Mesenchymal stem cell (in vitro differentiated cells and primary cell): ENCODE measurements around the gene PER3.

Experiments
- DNase-seq: peaks from one replicate; pipeline ENCODE4 v3.0.0-alpha.2; 2013
- H2AFZ ChIP-seq: one replicate; pipeline ENCODE4 v1.6.1; 2013; ENCODE audit warnings: low read depth, mild to moderate bottlenecking, control low read depth, inconsistent platforms, low read length, moderate library complexity
- H2AK5ac ChIP-seq: 2 replicates; pipeline ENCODE4 v1.6.1; 2013; ENCODE audit warnings: low read length, moderate library complexity, mild to moderate bottlenecking, inconsistent platforms; ENCODE audit not compliant: severe bottlenecking
- H2BK120ac ChIP-seq: one replicate; pipeline ENCODE4 v1.6.1; 2013; ENCODE audit warnings: low read depth, mild to moderate bottlenecking, inconsistent platforms, low read length, moderate library complexity
- H2BK12ac ChIP-seq, 2 experiments: one replicate each; pipeline ENCODE4 v1.6.1; 2013; ENCODE audit warnings: inconsistent platforms in 2 of 2, low read length in 2 of 2, mild to moderate bottlenecking in 2 of 2, moderate library complexity in 2 of 2, control low read depth in 1 of 2
- H2BK15ac ChIP-seq: one replicate; pipeline ENCODE4 v1.6.1; 2013; ENCODE audit warnings: mild to moderate bottlenecking, low read depth, inconsistent platforms; ENCODE audit not compliant: poor library complexity, severe bottlenecking
- H2BK5ac ChIP-seq: 2 replicates; pipeline ENCODE4 v1.6.1; 2013; ENCODE audit warnings: low read depth, mild to moderate bottlenecking, low read length, control low read depth, inconsistent platforms; ENCODE audit not compliant: poor library complexity, severe bottlenecking
- H3K14ac ChIP-seq, 2 experiments: one replicate each; pipeline ENCODE4 v1.6.1; 2013; ENCODE audit warnings: inconsistent platforms in 2 of 2, low read length in 2 of 2, control low read depth in 1 of 2, mild to moderate bottlenecking in 1 of 2, moderate library complexity in 1 of 2
- H3K18ac ChIP-seq, 2 experiments: one replicate each; pipeline ENCODE4 v1.6.1; 2013; ENCODE audit warnings: inconsistent platforms in 2 of 2, low read length in 2 of 2, control low read depth in 1 of 2, low read depth in 1 of 2, mild to moderate bottlenecking in 1 of 2
- H3K23ac ChIP-seq, 2 experiments: one replicate each; pipeline ENCODE4 v1.6.1; 2013; ENCODE audit warnings: inconsistent platforms in 2 of 2, low read length in 2 of 2, mild to moderate bottlenecking in 2 of 2, moderate library complexity in 2 of 2, control low read depth in 1 of 2
- H3K27ac ChIP-seq: 2 replicates; pipeline ENCODE4 v1.5.1; 2013; ENCODE audit warnings: mild to moderate bottlenecking, moderate library complexity, low read length, control low read depth, inconsistent platforms; ENCODE audit not compliant: poor library complexity, severe bottlenecking
- H3K27me3 ChIP-seq, 2 experiments: 2 replicates each; pipeline versions ENCODE4 v1.6.1 to v1.7.0; 2013; ENCODE audit warnings: low read length in 2 of 2, mild to moderate bottlenecking in 2 of 2, moderate library complexity in 2 of 2, control low read depth in 1 of 2, inconsistent platforms in 1 of 2; ENCODE audit not compliant: control insufficient read depth in 1 of 2, insufficient read depth in 1 of 2
- H3K36me3 ChIP-seq, 2 experiments: 2 replicates each; pipeline versions ENCODE4 v1.6.1 to v1.7.0; 2013; ENCODE audit warnings: low read length in 2 of 2, control low read depth in 1 of 2, inconsistent platforms in 1 of 2, low read depth in 1 of 2, mild to moderate bottlenecking in 1 of 2; ENCODE audit not compliant: insufficient read depth in 2 of 2, control insufficient read depth in 1 of 2
- H3K4ac ChIP-seq, 2 experiments: one replicate each; pipeline ENCODE4 v1.6.1; 2013; ENCODE audit warnings: inconsistent platforms in 2 of 2, low read length in 2 of 2, mild to moderate bottlenecking in 2 of 2, moderate library complexity in 2 of 2, control low read depth in 1 of 2, low read depth in 1 of 2
- H3K4me1 ChIP-seq: 2 replicates; pipeline ENCODE4 v1.6.1; 2013; ENCODE audit warnings: low read depth, low read length, control low read depth; ENCODE audit not compliant: control insufficient read depth, insufficient read depth
- H3K4me2 ChIP-seq: 2 replicates; pipeline ENCODE4 v1.6.1; 2013; ENCODE audit warnings: low read length, mild to moderate bottlenecking, inconsistent platforms; ENCODE audit not compliant: poor library complexity, severe bottlenecking
- H3K4me3 ChIP-seq, 2 experiments: 2 replicates each; pipeline versions ENCODE4 v1.5.1 to v1.7.0; 2013; ENCODE audit warnings: low read length in 2 of 2, mild to moderate bottlenecking in 2 of 2, control low read depth in 1 of 2, low read depth in 1 of 2; ENCODE audit not compliant: insufficient read depth in 1 of 2
- H3K79me1 ChIP-seq: replicated peaks from 2 replicates; pipeline ENCODE4 v1.6.1; 2013; ENCODE audit warnings: mild to moderate bottlenecking, control low read depth, low read length, inconsistent platforms; ENCODE audit not compliant: poor library complexity, severe bottlenecking
- H3K9ac ChIP-seq: 2 replicates; pipeline ENCODE4 v1.7.0; 2013; ENCODE audit warnings: mild to moderate bottlenecking, low read length, moderate library complexity
- H3K9me3 ChIP-seq: 2 replicates; pipeline ENCODE4 v1.7.0; 2013; ENCODE audit warnings: mild to moderate bottlenecking, low read length; ENCODE audit not compliant: control insufficient read depth
- H4K8ac ChIP-seq: one replicate; pipeline ENCODE4 v1.6.1; 2013; ENCODE audit warnings: inconsistent platforms, mild to moderate bottlenecking, low read length, moderate library complexity
- H4K91ac ChIP-seq: one replicate; pipeline ENCODE4 v1.6.1; 2013; ENCODE audit warnings: mild to moderate bottlenecking, low read length, inconsistent platforms
- WGBS: methylation state at CpG from one replicate; pipeline ENCODE4 v1.1.7; 2013; ENCODE audit warnings: mixed read lengths; 5-methylcytosine and 5-hydroxymethylcytosine counted together

Gene PER3

GRCh38 chr1:7853684-7854026 is 69.6 kb downstream of the PER3 start:
- Histone ChIP-seq H4K8ac (no peak overlapping the region), H3K4ac (peak overlapping the region in 1 of 2 experiments; percentile 59)
- 88% methylated on average over 7 of the region's 7 CpGs for WGBS

GRCh38 chr1:7856345-7856744 is 72.3 kb downstream of the PER3 start:
- WGBS = 70% methylated on average over 15 of the region's 15 CpGs
- H3K14ac ChIP-seq = no peak overlapping the region
- no peak overlapping the region for H4K91ac ChIP-seq
- H3K18ac ChIP-seq = no peak overlapping the region
- no peak overlapping the region for H2BK5ac ChIP-seq
- H2AK5ac ChIP-seq = no peak overlapping the region
- H3K4me1 ChIP-seq = no peaks in the 10 kb centered on the region
- no peak overlapping the region for H3K27ac ChIP-seq
- H3K79me1 ChIP-seq = no peaks in the 10 kb centered on the region
- no peak overlapping the region for H2BK120ac ChIP-seq
- no peak overlapping the region for H2BK15ac ChIP-seq
- H4K8ac ChIP-seq = no peak overlapping the region
- no peaks in the 10 kb centered on the region for H3K27me3 ChIP-seq
- H3K9me3 ChIP-seq = no peaks in the 10 kb centered on the region
- DNase-seq = peak; percentile 8
- no peak overlapping the region for H3K9ac ChIP-seq
- H2AFZ ChIP-seq = no peak overlapping the region
- H3K4me3 ChIP-seq = no peak overlapping the region
- no peaks in the 10 kb centered on the region for H3K36me3 ChIP-seq
- H3K23ac ChIP-seq = no peak overlapping the region
- no peak overlapping the region for H3K4me2 ChIP-seq
- H2BK12ac ChIP-seq = no peak overlapping the region
- H3K4ac ChIP-seq = no peak overlapping the region

More at GRCh38 chr1:7853684-7854026, 69.6 kb downstream of the PER3 start:
- Histone ChIP-seq H2BK15ac (no peak overlapping the region), H3K4me3 (no peak overlapping the region), H2AK5ac (no peak overlapping the region), H3K23ac (no peak overlapping the region), H3K9me3 (no peaks in the 10 kb centered on the region), H3K14ac (no peak overlapping the region), H3K27me3 (no peaks in the 10 kb centered on the region), H3K36me3 (no peaks in the 10 kb centered on the region), H3K18ac (no peak overlapping the region), H2AFZ (no peak overlapping the region), H3K4me1 (no peaks in the 10 kb centered on the region), H3K4me2 (no peak overlapping the region), H4K91ac (no peak overlapping the region), H3K27ac (no peak overlapping the region), H3K9ac (no peak overlapping the region), H2BK5ac (no peak overlapping the region), H2BK120ac (no peak overlapping the region), H3K79me1 (no peaks in the 10 kb centered on the region), H2BK12ac (no peak overlapping the region)
- DNase-seq = no peak

- Histone ChIP-seq H2BK120ac (no peak overlapping the region), H3K4ac (no peak overlapping the region), H2AFZ (no peak overlapping the region), H3K9me3 (no peaks in the 10 kb centered on the region), H3K4me3 (no peak overlapping the region), H3K79me1 (no peaks in the 10 kb centered on the region), H4K91ac (no peak overlapping the region), H3K18ac (no peak overlapping the region), H3K4me2 (no peak overlapping the region), H3K27ac (no peak overlapping the region), H3K9ac (no peak overlapping the region), H3K4me1 (no peaks in the 10 kb centered on the region), H2BK15ac (no peak overlapping the region), H3K23ac (no peak overlapping the region), H2BK5ac (no peak overlapping the region), H3K27me3 (peaks cover 0 to 3% of the 10 kb centered on the region in 2 experiments), H4K8ac (no peak overlapping the region), H3K36me3 (no peaks in the 10 kb centered on the region), H3K14ac (no peak overlapping the region), H2BK12ac (no peak overlapping the region), H2AK5ac (no peak overlapping the region)
- WGBS = 71% methylated on average over 2 of the region's 2 CpGs
- DNase-seq = no peak
These were observed 72.9 kb downstream of the PER3 start for GRCh38 chr1:7857000-7857399.

GRCh38 chr1:7857985-7858384 is 73.9 kb downstream of the PER3 start:
- no peak overlapping the region for H2AFZ ChIP-seq
- no peak overlapping the region for H2BK12ac ChIP-seq
- DNase-seq = no peak
- H3K36me3 ChIP-seq = no peaks in the 10 kb centered on the region
- no peak overlapping the region for H2AK5ac ChIP-seq
- no peaks in the 10 kb centered on the region for H3K9me3 ChIP-seq
- no peak overlapping the region for H4K91ac ChIP-seq
- H3K23ac ChIP-seq = no peak overlapping the region
- no peaks in the 10 kb centered on the region for H3K4me1 ChIP-seq
- no peak overlapping the region for H3K4ac ChIP-seq
- no peak overlapping the region for H2BK120ac ChIP-seq
- H4K8ac ChIP-seq = no peak overlapping the region
- no peak overlapping the region for H3K4me3 ChIP-seq
- H3K4me2 ChIP-seq = no peak overlapping the region
- no peaks in the 10 kb centered on the region for H3K79me1 ChIP-seq
- no peak overlapping the region for H3K18ac ChIP-seq
- no peak overlapping the region for H3K14ac ChIP-seq
- H3K27ac ChIP-seq = no peak overlapping the region
- peaks cover 0 to 3% of the 10 kb centered on the region in 2 experiments for H3K27me3 ChIP-seq
- no peak overlapping the region for H2BK15ac ChIP-seq
- no peak overlapping the region for H2BK5ac ChIP-seq
- no peak overlapping the region for H3K9ac ChIP-seq
- 82% methylated on average over 4 of the region's 4 CpGs for WGBS
